Activated CD8-positive, alpha-beta memory T cell treated with anti-CD3 and anti-CD28 coated beads for 24 hours (primary cell): ENCODE results near the gene RASGEF1C.
A peak's percentile ranks its signal among the peaks of the same experiment; 100 is the strongest.
"Not testable (repeated sequence)": the region's sequence is repeated elsewhere in the genome, so short reads cannot be mapped to it uniquely, and the experiment has no call there.

Experiments
- DNase-seq: peaks from one replicate; pipeline ENCODE4 v3.0.0-alpha.2; 2020

The RASGEF1C gene

GRCh38 chr5:180135128-180135955 lies 73.7 kb downstream of the RASGEF1C start:
- peak; percentile 63 for DNase-seq

- peak; percentile 41 for DNase-seq
These were observed 75.0 kb downstream of the RASGEF1C start for GRCh38 chr5:180133971-180134508.

- no peak for DNase-seq
These were observed 75.5 kb downstream of the RASGEF1C start for GRCh38 chr5:180133551-180133950.

- peak; percentile 37 for DNase-seq
These were observed 76.0 kb downstream of the RASGEF1C start for GRCh38 chr5:180133060-180133459.

- DNase-seq, result peak; percentile 47
These were observed 77.9 kb downstream of the RASGEF1C start for GRCh38 chr5:180130876-180131740.

- peak; percentile 37 for DNase-seq
These were observed 78.6 kb downstream of the RASGEF1C start for GRCh38 chr5:180130291-180130869.

- peak; percentile 28 for DNase-seq
These were observed 79.5 kb downstream of the RASGEF1C start for GRCh38 chr5:180129291-180130190.

- peak; percentile 48 for DNase-seq
These were observed 80.2 kb downstream of the RASGEF1C start for GRCh38 chr5:180128671-180129261.

GRCh38 chr5:180127682-180128670 lies 81.0 kb downstream of the RASGEF1C start:
- DNase-seq, result peak; percentile 52

GRCh38 chr5:180126716-180127681 lies 82.0 kb downstream of the RASGEF1C start:
- DNase-seq, result peak; percentile 74

GRCh38 chr5:180126156-180126555 lies 82.9 kb downstream of the RASGEF1C start:
- DNase-seq, result not testable (repeated sequence)

- DNase-seq, result peak; percentile 15
These were observed 84.3 kb downstream of the RASGEF1C start for GRCh38 chr5:180124662-180125061.

- no peak for DNase-seq
These were observed 86.1 kb downstream of the RASGEF1C start for GRCh38 chr5:180122875-180123274.

- peak; percentile 5 for DNase-seq
These were observed 87.1 kb downstream of the RASGEF1C start for GRCh38 chr5:180121826-180122413.

- DNase-seq, result no peak
These were observed 88.5 kb downstream of the RASGEF1C start for GRCh38 chr5:180120237-180121101.

GRCh38 chr5:180119903-180120236 lies 89.1 kb downstream of the RASGEF1C start:
- no peak for DNase-seq

- no peak for DNase-seq
These were observed 89.7 kb downstream of the RASGEF1C start for GRCh38 chr5:180119031-180119902.
